Measurements from ENCODE around the gene RPIA.

The RPIA gene

GRCh38 chr2:88760819-88761598 is 69.5 kb downstream of the RPIA start:
- TF ChIP-seq, protein P1, sequence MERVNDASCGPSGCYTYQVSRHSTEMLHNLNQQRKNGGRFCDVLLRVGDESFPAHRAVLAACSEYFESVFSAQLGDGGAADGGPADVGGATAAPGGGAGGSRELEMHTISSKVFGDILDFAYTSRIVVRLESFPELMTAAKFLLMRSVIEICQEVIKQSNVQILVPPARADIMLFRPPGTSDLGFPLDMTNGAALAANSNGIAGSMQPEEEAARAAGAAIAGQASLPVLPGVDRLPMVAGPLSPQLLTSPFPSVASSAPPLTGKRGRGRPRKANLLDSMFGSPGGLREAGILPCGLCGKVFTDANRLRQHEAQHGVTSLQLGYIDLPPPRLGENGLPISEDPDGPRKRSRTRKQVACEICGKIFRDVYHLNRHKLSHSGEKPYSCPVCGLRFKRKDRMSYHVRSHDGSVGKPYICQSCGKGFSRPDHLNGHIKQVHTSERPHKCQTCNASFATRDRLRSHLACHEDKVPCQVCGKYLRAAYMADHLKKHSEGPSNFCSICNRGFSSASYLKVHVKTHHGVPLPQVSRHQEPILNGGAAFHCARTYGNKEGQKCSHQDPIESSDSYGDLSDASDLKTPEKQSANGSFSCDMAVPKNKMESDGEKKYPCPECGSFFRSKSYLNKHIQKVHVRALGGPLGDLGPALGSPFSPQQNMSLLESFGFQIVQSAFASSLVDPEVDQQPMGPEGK (CRISPR knock-in tag; IDR thresholded peaks at IDR 0.05; ENCODE audit: borderline replicate concordance) = no peak
- no peak for TF ChIP-seq ZC3H10 (CRISPR knock-in tag; IDR thresholded peaks at IDR 0.05)
- TF ChIP-seq GLIS3 (CRISPR knock-in tag; IDR thresholded peaks at IDR 0.05) = no peak
- no peak for TF ChIP-seq TOX (CRISPR knock-in tag; IDR thresholded peaks at IDR 0.05; ENCODE audit: borderline replicate concordance)
- TF ChIP-seq ISL1 (CRISPR knock-in tag; IDR thresholded peaks at IDR 0.05) = no peak
- no peak for TF ChIP-seq POU6F1 (CRISPR knock-in tag; IDR thresholded peaks at IDR 0.05; ENCODE audit: borderline replicate concordance, low read depth)
- no peak for TF ChIP-seq ESRRG (CRISPR knock-in tag; IDR thresholded peaks at IDR 0.05)
- no peak for TF ChIP-seq ZNF565 (CRISPR knock-in tag; conservative IDR thresholded peaks at IDR 0.05; ENCODE audit: low read depth)
- TF ChIP-seq TCF4 (CRISPR knock-in tag; IDR thresholded peaks at IDR 0.05; ENCODE audit: borderline replicate concordance) = no peak
- no peak for TF ChIP-seq CSDC2 (CRISPR knock-in tag; IDR thresholded peaks at IDR 0.05)
- TF ChIP-seq TSHZ2 (CRISPR knock-in tag; IDR thresholded peaks at IDR 0.05) = no peak
- no peak for TF ChIP-seq PPARA (CRISPR knock-in tag; IDR thresholded peaks at IDR 0.05; ENCODE audit: borderline replicate concordance)
- no peak for TF ChIP-seq CREB5 (CRISPR knock-in tag; IDR thresholded peaks at IDR 0.05; ENCODE audit: low read depth)
- TF ChIP-seq SNAI2 (CRISPR knock-in tag; IDR thresholded peaks at IDR 0.05) = no peak
- no peak for TF ChIP-seq ZNF8 (CRISPR knock-in tag; IDR thresholded peaks at IDR 0.05)
- no peak for TF ChIP-seq RARB (CRISPR knock-in tag; IDR thresholded peaks at IDR 0.05)
- TF ChIP-seq BACH2 (CRISPR knock-in tag; IDR thresholded peaks at IDR 0.05; ENCODE audit: borderline replicate concordance) = no peak
- no peak for TF ChIP-seq OSR1 (CRISPR knock-in tag; IDR thresholded peaks at IDR 0.05)
- TF ChIP-seq ZNF70 (CRISPR knock-in tag; IDR thresholded peaks at IDR 0.05) = no peak
- no peak for ATAC-seq

DNA sequence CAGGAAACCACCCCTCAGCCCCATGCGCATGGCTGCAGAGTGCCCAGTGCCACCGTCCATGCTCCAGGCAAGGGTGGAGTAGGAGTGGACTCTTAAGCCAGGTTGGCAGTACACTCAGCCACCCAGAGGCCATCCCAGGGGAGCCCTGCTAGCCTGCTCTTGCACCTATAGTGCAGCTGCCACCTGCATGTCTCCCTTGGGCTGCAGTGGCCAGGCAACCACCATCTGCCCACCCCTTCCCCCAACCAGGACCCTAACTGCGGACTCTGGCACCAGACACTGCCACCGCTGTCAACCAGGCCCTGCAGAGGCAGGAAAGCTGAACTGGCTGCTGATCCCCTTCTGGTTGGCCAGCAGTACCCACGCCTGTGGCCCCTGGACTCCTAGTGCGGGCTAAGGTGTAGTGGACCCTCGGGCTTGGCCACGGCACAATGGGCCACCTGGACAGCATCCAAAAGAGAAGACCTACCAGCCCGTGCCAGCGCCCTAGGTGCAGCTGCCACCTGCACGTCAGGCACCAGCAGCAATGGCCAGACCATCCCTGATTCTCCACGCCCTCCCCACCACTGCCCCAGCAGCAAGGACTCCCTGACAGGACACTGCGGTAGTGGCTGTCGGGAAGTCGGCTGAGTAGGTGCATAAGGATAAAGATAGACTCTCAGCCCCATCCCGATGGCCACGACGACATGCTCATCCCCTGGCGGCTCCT is 72.8 kb downstream of the RPIA start:
- peak; percentile 19; the same call in 1 of the 3 replicates for ATAC-seq
- TF ChIP-seq ZFP3 (CRISPR knock-in tag; IDR thresholded peaks at IDR 0.05) (no peak), ZFP30 (CRISPR knock-in tag; IDR thresholded peaks at IDR 0.05) (no peak), ZNF70 (CRISPR knock-in tag; IDR thresholded peaks at IDR 0.05) (no peak), ZNF565 (CRISPR knock-in tag; conservative IDR thresholded peaks at IDR 0.05; ENCODE audit: low read depth) (no peak), ISL1 (CRISPR knock-in tag; IDR thresholded peaks at IDR 0.05) (no peak), TOX (CRISPR knock-in tag; IDR thresholded peaks at IDR 0.05; ENCODE audit: borderline replicate concordance) (no peak), SNAI2 (CRISPR knock-in tag; IDR thresholded peaks at IDR 0.05) (no peak), ARNTL (CRISPR knock-in tag; IDR thresholded peaks at IDR 0.05; ENCODE audit: borderline replicate concordance, low read depth) (no peak), CSRNP3 (CRISPR knock-in tag; IDR thresholded peaks at IDR 0.05) (no peak), GLIS3 (CRISPR knock-in tag; IDR thresholded peaks at IDR 0.05) (no peak), PPARA (CRISPR knock-in tag; IDR thresholded peaks at IDR 0.05; ENCODE audit: borderline replicate concordance) (no peak), BACH2 (CRISPR knock-in tag; IDR thresholded peaks at IDR 0.05; ENCODE audit: borderline replicate concordance) (no peak), TSHZ2 (CRISPR knock-in tag; IDR thresholded peaks at IDR 0.05) (no peak), TCF4 (CRISPR knock-in tag; IDR thresholded peaks at IDR 0.05; ENCODE audit: borderline replicate concordance) (no peak), RARB (CRISPR knock-in tag; IDR thresholded peaks at IDR 0.05) (no peak), ZC3H10 (CRISPR knock-in tag; IDR thresholded peaks at IDR 0.05) (no peak), ESRRG (CRISPR knock-in tag; IDR thresholded peaks at IDR 0.05) (no peak)
- TF ChIP-seq, protein P1 (CRISPR knock-in tag; IDR thresholded peaks at IDR 0.05; ENCODE audit: borderline replicate concordance) = no peak

All from SK-N-SH treated with all-trans-retinoic acid at 6 μM for 48 hours (cell line).